ENCODE data around the gene CDC14A.
"Not testable (repeated sequence)": the region's sequence is repeated elsewhere in the genome, so short reads cannot be mapped to it uniquely, and the experiment has no call there.

- TF ChIP-seq CTCF (IDR thresholded peaks at IDR 0.05; ENCODE audit: insufficient read depth, low read depth, low read length); EZH2 (IDR thresholded peaks at IDR 0.05; ENCODE audit: insufficient read depth, low read length): not testable (repeated sequence)
Measured at GRCh38 chr1:100331146-100331545, 21.2 kb upstream of the CDC14A start.

Data from astrocyte (in vitro differentiated cells and primary cell).